Duodenal mucosa (tissue), 2 donors: ENCODE results near the gene CRELD2.
A peak's percentile ranks its signal among the peaks of the same experiment; 100 is the strongest.

Source experiments
- H3K27ac ChIP-seq: one replicate; pipeline ENCODE4 v1.7.0; 2013; ENCODE audit warnings: low read depth, low read length
- H3K27me3 ChIP-seq, 2 donors: one replicate each; pipeline ENCODE4 v1.7.0; 2013; ENCODE audit warnings: low read length in 2 of 2, control low read depth in 1 of 2; ENCODE audit not compliant: insufficient read depth in 2 of 2, control insufficient read depth in 1 of 2
- H3K36me3 ChIP-seq, 2 donors: one replicate each; pipeline ENCODE4 v1.7.0; 2013; ENCODE audit warnings: low read length in 2 of 2, control low read depth in 1 of 2; ENCODE audit not compliant: insufficient read depth in 2 of 2, control insufficient read depth in 1 of 2
- H3K4me1 ChIP-seq, 2 donors: one replicate each; pipeline ENCODE4 v1.7.0; 2013; ENCODE audit warnings: low read length in 2 of 2, control low read depth in 1 of 2; ENCODE audit not compliant: insufficient read depth in 2 of 2, control insufficient read depth in 1 of 2
- H3K4me3 ChIP-seq, 2 donors: one replicate each; pipeline ENCODE4 v1.7.0; 2013; ENCODE audit warnings: low read length in 2 of 2, low read depth in 1 of 2
- H3K9ac ChIP-seq, 2 donors: one replicate each; pipeline ENCODE4 v1.7.0; 2013; ENCODE audit warnings: low read length in 2 of 2, low read depth in 1 of 2
- H3K9me3 ChIP-seq, 2 donors: one replicate each; pipeline ENCODE4 v1.7.0; 2013; ENCODE audit warnings: low read length in 2 of 2, control low read depth in 1 of 2; ENCODE audit not compliant: control insufficient read depth in 1 of 2

The CRELD2 gene

GRCh38 chr22:49917974-49918910 lies at the start of gene CRELD2, which contains the start of gene ALG12:
Gene CRELD2, plus strand, starts transcription at chr22:49918634. Its CDS starts 136 bp downstream, at chr22:49918770.
Gene ALG12, minus strand, starts transcription at chr22:49918438. Its CDS starts 4,673 bp downstream, at chr22:49913765.
- H3K4me3 ChIP-seq, result peak within 1 kb of the TSS; percentile 76 to 82
- H3K27me3 ChIP-seq, result no peaks in the 10 kb centered on the region
- H3K9ac ChIP-seq, result peak within 1 kb of the TSS; percentile 70 to 72
- H3K9me3 ChIP-seq, result no peaks in the 10 kb centered on the region
- H3K4me1 ChIP-seq, result peaks cover 9 to 15% of the 10 kb centered on the region in 2 donors
- peak within 1 kb of the TSS; percentile 95 for H3K27ac ChIP-seq
- H3K36me3 ChIP-seq, result peaks cover 8 to 27% of the 10 kb centered on the region in 2 donors

- peaks cover 18 to 20% of the 10 kb centered on the region in 2 donors for H3K9me3 ChIP-seq
- H3K27ac ChIP-seq, result no peak overlapping the region
- H3K9ac ChIP-seq, result no peak overlapping the region
- H3K4me1 ChIP-seq, result no peaks in the 10 kb centered on the region
- no peaks in the 10 kb centered on the region for H3K27me3 ChIP-seq
- peaks cover 0 to 3% of the 10 kb centered on the region in 2 donors for H3K36me3 ChIP-seq
- no peak overlapping the region for H3K4me3 ChIP-seq
Measured at GRCh38 chr22:49869086-49869830, 49.2 kb upstream of the CRELD2 start.

- H3K4me3 ChIP-seq, result no peak overlapping the region
- H3K27ac ChIP-seq, result no peak overlapping the region
- H3K36me3 ChIP-seq, result peaks cover 0 to 3% of the 10 kb centered on the region in 2 donors
- H3K9ac ChIP-seq, result no peak overlapping the region
- no peaks in the 10 kb centered on the region for H3K4me1 ChIP-seq
- H3K9me3 ChIP-seq, result peaks cover 18% of the 10 kb centered on the region in 2 donors
- H3K27me3 ChIP-seq, result no peaks in the 10 kb centered on the region
Measured at GRCh38 chr22:49869845-49870712, 48.4 kb upstream of the CRELD2 start.

- Histone ChIP-seq H3K9ac (no peak overlapping the region), H3K36me3 (peaks cover 0 to 3% of the 10 kb centered on the region in 2 donors), H3K9me3 (peaks cover 10 to 12% of the 10 kb centered on the region in 2 donors)
Measured at GRCh38 chr22:49871482-49871881, 47.0 kb upstream of the CRELD2 start.

GRCh38 chr22:49872347-49872746 lies 46.1 kb upstream of the CRELD2 start:
- Histone ChIP-seq H3K9me3 (peaks cover 10 to 12% of the 10 kb centered on the region in 2 donors), H3K9ac (no peak overlapping the region), H3K27ac (no peak overlapping the region), H3K27me3 (no peaks in the 10 kb centered on the region), H3K36me3 (peaks cover 0 to 1% of the 10 kb centered on the region in 2 donors), H3K4me3 (no peak overlapping the region), H3K4me1 (no peaks in the 10 kb centered on the region)

More at GRCh38 chr22:49871482-49871881, 47.0 kb upstream of the CRELD2 start:
- H3K4me3 ChIP-seq, result no peak overlapping the region
- H3K27me3 ChIP-seq, result no peaks in the 10 kb centered on the region
- no peak overlapping the region for H3K27ac ChIP-seq
- no peaks in the 10 kb centered on the region for H3K4me1 ChIP-seq

GRCh38 chr22:49873228-49873940 lies 45.0 kb upstream of the CRELD2 start:
- Histone ChIP-seq H3K27me3 (no peaks in the 10 kb centered on the region), H3K36me3 (no peaks in the 10 kb centered on the region), H3K9ac (no peak overlapping the region), H3K9me3 (peaks cover 10 to 12% of the 10 kb centered on the region in 2 donors), H3K4me3 (no peak overlapping the region), H3K4me1 (no peaks in the 10 kb centered on the region), H3K27ac (no peak overlapping the region)

GRCh38 chr22:49877642-49878041 lies 40.8 kb upstream of the CRELD2 start:
- H3K36me3 ChIP-seq, result peaks cover 0 to 4% of the 10 kb centered on the region in 2 donors
- H3K27me3 ChIP-seq, result no peaks in the 10 kb centered on the region
- no peak overlapping the region for H3K4me3 ChIP-seq
- H3K27ac ChIP-seq, result no peak overlapping the region
- H3K9ac ChIP-seq, result no peak overlapping the region
- no peaks in the 10 kb centered on the region for H3K9me3 ChIP-seq
- peaks cover 0 to 3% of the 10 kb centered on the region in 2 donors for H3K4me1 ChIP-seq

GRCh38 chr22:49878206-49878605 lies 40.2 kb upstream of the CRELD2 start:
- no peaks in the 10 kb centered on the region for H3K27me3 ChIP-seq
- H3K9ac ChIP-seq, result no peak overlapping the region
- peaks cover 0 to 3% of the 10 kb centered on the region in 2 donors for H3K4me1 ChIP-seq
- H3K27ac ChIP-seq, result no peak overlapping the region
- peaks cover 0 to 5% of the 10 kb centered on the region in 2 donors for H3K36me3 ChIP-seq
- no peak overlapping the region for H3K4me3 ChIP-seq
- no peaks in the 10 kb centered on the region for H3K9me3 ChIP-seq

GRCh38 chr22:49879871-49880270 lies 38.6 kb upstream of the CRELD2 start:
- no peaks in the 10 kb centered on the region for H3K9me3 ChIP-seq
- H3K27me3 ChIP-seq, result no peaks in the 10 kb centered on the region
- no peak overlapping the region for H3K27ac ChIP-seq
- H3K4me1 ChIP-seq, result peaks cover 0 to 3% of the 10 kb centered on the region in 2 donors
- no peak overlapping the region for H3K4me3 ChIP-seq
- H3K36me3 ChIP-seq, result peaks cover 4 to 14% of the 10 kb centered on the region in 2 donors
- no peak overlapping the region for H3K9ac ChIP-seq
